HUES48 (cell line): ENCODE results near the gene NNMT.

Source experiments
- H3K27ac ChIP-seq: one replicate; pipeline ENCODE4 v1.7.0; 2013; ENCODE audit warnings: low read depth, low read length, inconsistent platforms
- H3K27me3 ChIP-seq: 2 replicates; pipeline ENCODE4 v1.6.1; 2013; ENCODE audit warnings: mild to moderate bottlenecking, low read length; ENCODE audit not compliant: control insufficient read depth, insufficient read depth
- H3K36me3 ChIP-seq: 2 replicates; pipeline ENCODE4 v1.6.1; 2013; ENCODE audit warnings: low read length; ENCODE audit not compliant: control insufficient read depth, insufficient read depth
- H3K4me1 ChIP-seq: 2 replicates; pipeline ENCODE4 v1.6.1; 2013; ENCODE audit warnings: mild to moderate bottlenecking, low read length; ENCODE audit not compliant: control insufficient read depth, insufficient read depth
- H3K4me3 ChIP-seq: 2 replicates; pipeline ENCODE4 v1.5.1; 2013; ENCODE audit warnings: mild to moderate bottlenecking, low read depth, low read length
- H3K9ac ChIP-seq: 2 replicates; pipeline ENCODE4 v1.6.1; 2013; ENCODE audit warnings: mild to moderate bottlenecking, low read depth, low read length, moderate library complexity
- H3K9me3 ChIP-seq: 2 replicates; pipeline ENCODE4 v1.6.1; 2013; ENCODE audit warnings: low read length; ENCODE audit not compliant: control insufficient read depth, insufficient read depth

Gene NNMT

DNA sequence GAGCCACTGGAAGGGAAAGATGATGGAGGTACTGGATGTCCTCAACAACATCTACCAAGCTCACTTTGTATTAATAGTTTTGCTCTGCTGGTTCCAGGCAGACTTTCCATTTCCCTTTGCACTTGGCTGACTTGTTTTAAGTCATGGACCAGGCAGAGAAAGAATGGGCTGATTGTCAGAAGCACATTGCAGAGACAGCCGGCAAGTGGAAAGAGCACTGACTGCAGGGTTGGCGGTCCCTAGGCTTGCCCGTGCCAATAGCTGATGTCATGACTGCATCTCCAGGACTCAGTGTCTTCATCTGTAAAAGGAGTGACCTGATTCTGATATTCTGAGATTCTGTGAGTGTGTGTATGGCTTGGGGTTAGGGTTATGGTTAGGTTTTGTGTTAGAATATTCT is 20.9 kb upstream of the NNMT start:
- Histone ChIP-seq H3K27me3 (no peaks in the 10 kb centered on the region), H3K4me3 (no peak overlapping the region), H3K27ac (no peak overlapping the region), H3K36me3 (no peaks in the 10 kb centered on the region), H3K9ac (no peak overlapping the region), H3K4me1 (no peaks in the 10 kb centered on the region), H3K9me3 (no peaks in the 10 kb centered on the region)

DNA sequence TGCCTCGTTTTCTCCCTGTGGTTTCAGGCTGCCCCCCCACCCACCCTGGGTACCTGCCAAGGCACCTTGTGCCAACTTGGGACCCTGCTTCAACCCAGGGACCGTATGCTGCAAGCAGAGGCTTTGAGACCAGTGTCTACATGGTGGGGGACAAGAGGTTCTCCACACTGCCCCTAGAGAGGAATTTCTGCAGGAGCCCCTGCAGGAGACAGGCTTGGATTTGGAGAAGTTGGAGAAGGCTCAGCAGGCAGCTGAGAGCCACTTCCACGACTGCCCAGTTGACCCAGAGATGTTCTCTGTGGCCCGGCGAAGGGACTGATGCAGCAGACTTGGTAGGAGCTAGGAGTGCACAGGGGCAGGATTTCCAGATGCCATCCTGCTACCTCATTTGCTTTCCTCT is 20.1 kb upstream of the NNMT start:
- Histone ChIP-seq H3K4me3 (no peak overlapping the region), H3K9ac (no peak overlapping the region), H3K9me3 (no peaks in the 10 kb centered on the region), H3K27me3 (no peaks in the 10 kb centered on the region), H3K27ac (no peak overlapping the region), H3K4me1 (no peaks in the 10 kb centered on the region), H3K36me3 (no peaks in the 10 kb centered on the region)

DNA sequence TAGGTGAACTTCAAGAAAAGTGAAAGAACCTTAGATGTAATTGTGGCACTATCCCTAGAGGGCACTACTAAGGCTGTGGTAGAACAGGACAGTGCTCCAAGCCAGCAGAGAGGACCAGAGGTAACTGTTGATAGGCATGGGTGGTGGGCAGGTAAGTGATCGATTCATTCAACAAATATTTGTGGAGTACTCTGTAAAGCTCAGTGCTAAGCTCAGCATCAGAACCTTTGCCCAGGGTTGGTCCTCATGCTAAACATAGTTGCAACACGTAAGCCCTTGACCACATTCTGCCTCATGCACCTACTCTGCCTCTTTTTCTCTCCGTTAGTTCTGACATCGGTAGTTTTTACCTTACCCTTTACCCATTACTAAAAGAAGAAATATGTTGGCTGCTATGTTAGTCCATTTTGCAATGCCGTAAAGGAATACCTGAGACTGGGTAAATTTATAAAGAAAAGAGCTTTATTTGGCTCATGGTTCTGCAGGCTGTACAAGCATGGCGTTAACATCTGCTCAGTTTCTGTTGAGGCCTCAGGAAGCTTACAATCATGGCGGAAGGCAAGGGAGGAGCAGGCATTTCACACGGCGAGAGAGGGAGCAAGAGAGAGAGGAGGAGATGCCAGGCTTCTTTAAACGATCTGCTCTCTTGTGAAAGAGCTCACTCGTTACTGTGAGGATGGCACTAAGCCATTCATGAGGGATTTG is 18.4 kb upstream of the NNMT start:
- Histone ChIP-seq H3K27ac (no peak overlapping the region), H3K9ac (no peak overlapping the region), H3K4me1 (no peaks in the 10 kb centered on the region), H3K27me3 (no peaks in the 10 kb centered on the region), H3K36me3 (no peaks in the 10 kb centered on the region), H3K9me3 (no peaks in the 10 kb centered on the region), H3K4me3 (no peak overlapping the region)

DNA sequence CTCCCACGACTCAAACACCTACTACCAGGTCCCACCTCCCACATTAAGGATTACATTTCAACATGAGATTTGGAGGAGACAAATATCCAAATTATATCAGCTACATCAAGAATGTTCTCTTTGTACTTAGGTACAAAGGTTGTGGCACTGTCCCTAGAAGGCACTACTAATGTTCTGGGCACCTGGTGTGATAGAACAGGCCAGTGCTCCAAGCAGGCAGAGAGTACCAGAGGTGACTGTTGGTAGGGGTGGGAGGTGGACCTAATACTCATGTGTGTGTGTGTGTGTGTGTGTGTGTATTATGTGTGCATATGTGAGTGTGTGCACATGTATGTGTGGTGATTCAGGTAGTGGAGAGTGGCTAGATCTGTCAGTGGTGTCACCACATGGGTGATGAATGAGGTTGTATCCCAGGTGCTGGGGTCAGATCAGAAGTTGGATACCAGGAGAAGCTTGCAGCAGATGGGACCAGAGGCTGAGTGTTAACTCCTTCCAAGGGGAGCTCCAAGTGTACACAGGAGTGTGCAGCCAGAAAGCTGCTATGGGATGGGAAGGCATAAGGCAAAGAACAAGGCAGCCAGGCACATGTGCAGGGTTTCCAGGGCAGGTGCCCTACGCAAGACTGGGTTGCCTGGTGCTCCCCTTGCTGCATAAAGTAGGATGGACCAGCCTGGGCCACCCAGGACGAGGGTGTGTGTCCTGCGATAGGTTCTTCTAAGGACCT is 17.7 kb upstream of the NNMT start:
- Histone ChIP-seq H3K4me1 (no peaks in the 10 kb centered on the region), H3K9ac (no peak overlapping the region), H3K4me3 (no peak overlapping the region), H3K27me3 (no peaks in the 10 kb centered on the region), H3K36me3 (no peaks in the 10 kb centered on the region), H3K27ac (no peak overlapping the region), H3K9me3 (no peaks in the 10 kb centered on the region)

DNA sequence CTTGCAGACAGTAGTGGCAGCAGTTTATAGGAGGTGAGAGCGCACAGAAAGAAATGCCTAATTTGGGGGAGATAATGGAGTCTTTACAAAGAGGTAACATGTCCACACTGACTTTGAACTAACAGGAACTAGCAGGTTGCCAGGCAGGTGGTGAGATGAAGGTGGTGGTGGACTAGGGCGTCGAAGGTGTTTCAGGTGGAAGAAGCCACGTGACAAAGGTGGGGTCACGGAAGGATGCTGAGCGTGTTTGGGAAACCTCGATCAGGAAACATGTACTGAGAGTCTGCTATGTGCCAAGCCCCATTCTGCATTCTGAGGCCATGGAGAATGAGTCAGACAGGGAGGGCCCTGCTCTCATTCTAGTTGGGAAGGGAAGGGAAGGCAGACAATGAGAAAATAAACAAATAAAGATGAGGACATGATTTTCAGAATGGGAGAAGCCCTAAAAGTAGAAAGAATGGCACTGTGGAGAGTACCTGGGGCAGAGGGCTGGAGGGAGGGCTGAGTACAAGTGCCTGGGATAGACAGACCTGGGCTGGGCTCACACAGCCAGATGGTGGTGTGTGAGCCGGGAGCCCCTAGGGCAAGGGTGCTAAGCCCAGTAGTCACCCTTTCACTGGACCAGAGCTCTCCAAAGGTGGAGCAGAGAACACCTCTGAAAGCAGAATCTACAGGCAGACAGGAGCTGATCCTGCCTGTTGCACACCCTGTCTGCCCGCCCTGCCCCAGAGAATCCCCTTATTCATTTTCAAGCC is 16.2 kb upstream of the NNMT start:
- Histone ChIP-seq H3K4me1 (no peaks in the 10 kb centered on the region), H3K4me3 (no peak overlapping the region), H3K27ac (no peak overlapping the region), H3K9ac (no peak overlapping the region), H3K9me3 (no peaks in the 10 kb centered on the region), H3K27me3 (no peaks in the 10 kb centered on the region), H3K36me3 (no peaks in the 10 kb centered on the region)

DNA sequence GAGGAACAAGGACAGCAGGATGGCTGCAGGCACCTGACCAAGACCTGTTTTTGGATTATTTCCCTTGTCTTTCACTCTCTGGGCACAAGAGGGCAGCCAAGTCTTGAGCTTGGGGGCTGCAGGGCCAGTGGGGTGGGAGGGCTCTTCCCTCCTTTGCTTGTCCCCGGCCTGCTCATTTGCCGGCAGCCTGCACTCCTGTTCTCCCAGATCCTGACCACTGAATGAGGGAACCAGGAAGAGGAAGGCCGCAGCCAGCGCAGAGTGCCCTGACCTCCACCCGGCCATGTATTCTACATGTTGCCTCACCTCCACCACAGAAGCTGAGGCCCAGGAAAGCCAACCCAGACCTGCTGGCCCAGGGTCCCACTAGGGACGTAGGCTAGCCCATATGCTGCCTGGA is 15.5 kb upstream of the NNMT start:
- Histone ChIP-seq H3K9ac (no peak overlapping the region), H3K36me3 (no peaks in the 10 kb centered on the region), H3K4me1 (peaks cover 7% of the 10 kb centered on the region; the same call in 1 of the 2 replicates), H3K9me3 (no peaks in the 10 kb centered on the region), H3K27ac (no peak overlapping the region), H3K27me3 (no peaks in the 10 kb centered on the region), H3K4me3 (no peak overlapping the region)

DNA sequence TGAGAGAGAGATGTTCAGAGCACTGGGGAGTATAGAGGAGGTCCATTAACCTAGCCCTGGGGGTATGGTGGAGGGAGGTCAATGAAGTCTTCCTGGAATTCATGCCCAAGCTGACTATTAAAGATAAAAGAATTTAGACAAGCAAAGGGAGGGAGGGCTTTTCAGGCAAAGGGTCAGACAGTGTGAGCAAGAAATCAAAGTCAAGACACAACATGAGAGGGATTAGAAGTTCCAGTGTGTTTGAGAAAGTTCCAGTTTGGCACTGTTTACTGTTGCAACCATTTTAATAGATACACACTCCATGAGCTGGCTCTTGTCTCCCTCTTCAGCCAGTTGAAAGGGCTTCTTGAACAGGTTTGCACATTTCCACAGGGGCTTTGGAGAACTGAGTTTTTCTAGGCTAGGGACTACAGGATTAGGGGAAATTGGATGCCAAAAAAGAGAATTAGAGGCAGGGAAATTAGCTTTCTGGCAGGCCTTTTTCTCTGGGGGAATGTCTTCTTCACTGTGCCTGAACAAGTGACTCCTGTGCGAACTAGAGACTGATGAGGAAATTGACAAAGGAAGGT is 14.7 kb upstream of the NNMT start:
- Histone ChIP-seq H3K27me3 (no peaks in the 10 kb centered on the region), H3K27ac (no peak overlapping the region), H3K36me3 (no peaks in the 10 kb centered on the region), H3K4me3 (no peak overlapping the region), H3K9me3 (no peaks in the 10 kb centered on the region), H3K9ac (no peak overlapping the region), H3K4me1 (peaks cover 10% of the 10 kb centered on the region; the same call in 1 of the 2 replicates)

DNA sequence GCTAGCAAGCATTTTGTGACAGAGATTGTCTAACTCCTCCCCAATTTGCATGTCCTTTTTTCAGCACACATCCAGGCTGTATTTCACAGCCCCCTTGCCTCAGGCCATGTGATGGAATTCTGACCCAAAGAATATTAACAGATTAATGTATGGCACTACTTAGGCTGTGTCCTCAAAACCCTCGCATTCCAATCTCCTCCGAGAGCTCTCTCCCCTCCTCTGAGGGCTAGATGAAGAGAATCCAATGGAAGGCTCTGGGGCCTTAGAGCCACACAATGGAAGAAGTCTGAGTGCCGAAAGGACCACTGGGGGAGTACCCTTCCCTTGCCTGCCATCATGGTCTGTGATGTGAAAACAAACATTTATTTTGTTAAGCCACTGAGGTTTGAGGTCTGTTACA is 13.7 kb upstream of the NNMT start:
- Histone ChIP-seq H3K27ac (no peak overlapping the region), H3K9me3 (no peaks in the 10 kb centered on the region), H3K4me3 (no peak overlapping the region), H3K4me1 (peaks cover 10% of the 10 kb centered on the region; the same call in 1 of the 2 replicates), H3K9ac (no peak overlapping the region), H3K36me3 (no peaks in the 10 kb centered on the region), H3K27me3 (no peaks in the 10 kb centered on the region)

DNA sequence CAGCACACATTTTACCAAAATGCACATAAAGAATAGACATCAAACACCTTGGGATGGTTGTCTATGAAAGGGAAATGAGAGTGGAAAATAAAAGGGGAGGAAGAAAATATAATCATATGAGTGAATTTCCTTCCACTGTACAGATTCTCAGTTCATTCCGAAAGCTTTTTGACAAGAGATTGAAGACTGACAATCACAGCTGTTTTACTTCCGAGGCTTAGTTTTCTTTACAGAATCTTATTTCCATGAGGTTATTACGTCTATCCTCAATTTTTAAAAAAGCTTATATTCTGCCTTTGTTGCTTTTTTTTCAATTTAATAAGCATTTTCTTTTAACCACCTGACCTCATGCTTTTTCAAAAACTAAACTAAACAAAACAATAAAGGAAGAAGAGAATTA is 12.8 kb upstream of the NNMT start:
- Histone ChIP-seq H3K4me1 (peaks cover 10% of the 10 kb centered on the region; the same call in 1 of the 2 replicates), H3K27ac (no peak overlapping the region), H3K36me3 (no peaks in the 10 kb centered on the region), H3K27me3 (no peaks in the 10 kb centered on the region), H3K9me3 (no peaks in the 10 kb centered on the region), H3K4me3 (no peak overlapping the region), H3K9ac (no peak overlapping the region)

DNA sequence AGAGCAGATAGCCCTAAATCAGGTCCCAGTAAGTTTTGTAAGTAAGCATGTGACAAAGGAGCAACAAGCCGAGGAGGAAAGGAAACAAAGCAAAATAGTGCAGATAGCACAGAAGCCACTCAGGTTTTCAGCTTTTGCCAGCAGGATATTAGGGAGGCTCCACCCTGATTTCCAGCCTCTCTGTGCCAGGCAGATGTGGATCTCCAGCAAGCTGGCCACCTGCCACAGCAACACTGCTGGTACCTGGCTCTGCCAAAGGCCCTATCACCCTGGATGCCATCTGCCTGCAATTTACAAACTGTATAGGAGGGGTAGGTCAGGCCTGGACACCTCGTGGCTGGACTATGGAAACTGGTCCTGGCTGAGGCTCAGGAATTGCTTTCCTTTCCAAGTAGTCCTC is 12.2 kb upstream of the NNMT start:
- Histone ChIP-seq H3K36me3 (no peaks in the 10 kb centered on the region), H3K9me3 (no peaks in the 10 kb centered on the region), H3K27me3 (no peaks in the 10 kb centered on the region), H3K4me1 (peaks cover 10% of the 10 kb centered on the region; the same call in 1 of the 2 replicates), H3K9ac (no peak overlapping the region), H3K4me3 (no peak overlapping the region), H3K27ac (no peak overlapping the region)

DNA sequence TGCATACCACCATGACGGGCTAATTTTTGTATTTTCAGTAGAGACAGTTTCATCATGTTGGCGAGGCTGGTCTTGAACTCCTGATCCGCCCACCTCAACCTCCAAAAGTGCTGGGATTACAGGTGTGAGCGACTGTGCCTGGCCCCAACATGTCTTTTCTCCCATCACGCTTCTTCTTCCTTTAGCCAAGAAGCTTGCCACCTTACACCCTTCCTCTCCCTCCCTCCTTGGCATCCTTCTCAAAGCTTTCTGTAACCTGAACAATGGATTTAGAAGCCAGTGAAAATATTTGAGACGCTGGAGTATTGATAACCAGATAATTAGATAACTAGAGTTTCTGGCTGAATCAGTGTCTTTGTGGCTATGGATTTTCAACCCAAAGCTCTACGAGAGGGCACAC is 11.3 kb upstream of the NNMT start:
- Histone ChIP-seq H3K4me1 (peaks cover 15% of the 10 kb centered on the region), H3K27ac (no peak overlapping the region), H3K9me3 (no peaks in the 10 kb centered on the region), H3K9ac (no peak overlapping the region), H3K36me3 (no peaks in the 10 kb centered on the region), H3K4me3 (no peak overlapping the region), H3K27me3 (no peaks in the 10 kb centered on the region)
